ENCODE data around the gene NEURL4.
"Not testable (repeated sequence)": the region's sequence is repeated elsewhere in the genome, so short reads cannot be mapped to it uniquely, and the experiment has no call there.

The NEURL4 gene

DNA sequence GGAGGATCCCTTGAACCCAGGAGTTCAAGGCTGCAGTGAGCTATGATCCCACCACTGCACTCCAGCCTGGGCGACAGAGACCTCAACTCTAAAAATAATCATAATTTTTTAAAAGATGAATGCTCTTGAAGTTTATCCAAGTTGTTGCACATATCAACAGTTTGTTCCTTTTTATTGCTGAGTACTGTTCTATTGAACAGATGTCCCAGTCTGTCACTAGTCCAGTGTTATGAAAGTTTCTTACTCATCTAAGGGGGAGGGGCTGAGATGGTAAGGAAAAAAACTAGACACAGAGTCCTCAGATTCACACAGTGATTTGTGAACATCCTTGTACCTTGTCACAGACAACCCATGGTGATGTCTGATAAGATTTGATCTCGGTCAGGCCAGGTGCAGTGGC lies 11.0 kb upstream of the NEURL4 start:
- Histone ChIP-seq H3K27ac (replicated peaks) (no peak overlapping the region), H3K4me3 (replicated peaks; ENCODE audit: insufficient read depth, low read length) (no peak overlapping the region), H3K27me3 (ENCODE audit: insufficient read depth, poor library complexity, severe bottlenecking) (no peaks in the 10 kb centered on the region)
- no peak for TF ChIP-seq GABPA (IDR thresholded peaks at IDR 0.05; ENCODE audit: low read depth)
- TF ChIP-seq SPI1 (IDR thresholded peaks at IDR 0.05; ENCODE audit: borderline replicate concordance, low read depth) = no peak
- TF ChIP-seq, protein P1, sequence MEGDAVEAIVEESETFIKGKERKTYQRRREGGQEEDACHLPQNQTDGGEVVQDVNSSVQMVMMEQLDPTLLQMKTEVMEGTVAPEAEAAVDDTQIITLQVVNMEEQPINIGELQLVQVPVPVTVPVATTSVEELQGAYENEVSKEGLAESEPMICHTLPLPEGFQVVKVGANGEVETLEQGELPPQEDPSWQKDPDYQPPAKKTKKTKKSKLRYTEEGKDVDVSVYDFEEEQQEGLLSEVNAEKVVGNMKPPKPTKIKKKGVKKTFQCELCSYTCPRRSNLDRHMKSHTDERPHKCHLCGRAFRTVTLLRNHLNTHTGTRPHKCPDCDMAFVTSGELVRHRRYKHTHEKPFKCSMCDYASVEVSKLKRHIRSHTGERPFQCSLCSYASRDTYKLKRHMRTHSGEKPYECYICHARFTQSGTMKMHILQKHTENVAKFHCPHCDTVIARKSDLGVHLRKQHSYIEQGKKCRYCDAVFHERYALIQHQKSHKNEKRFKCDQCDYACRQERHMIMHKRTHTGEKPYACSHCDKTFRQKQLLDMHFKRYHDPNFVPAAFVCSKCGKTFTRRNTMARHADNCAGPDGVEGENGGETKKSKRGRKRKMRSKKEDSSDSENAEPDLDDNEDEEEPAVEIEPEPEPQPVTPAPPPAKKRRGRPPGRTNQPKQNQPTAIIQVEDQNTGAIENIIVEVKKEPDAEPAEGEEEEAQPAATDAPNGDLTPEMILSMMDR (IDR thresholded peaks at IDR 0.05; ENCODE audit: insufficient read depth, low read length) = no peak
- TF ChIP-seq POLR2AphosphoS5 (IDR thresholded peaks at IDR 0.05; ENCODE audit: low read depth) = no peak
- TF ChIP-seq, protein P2, sequence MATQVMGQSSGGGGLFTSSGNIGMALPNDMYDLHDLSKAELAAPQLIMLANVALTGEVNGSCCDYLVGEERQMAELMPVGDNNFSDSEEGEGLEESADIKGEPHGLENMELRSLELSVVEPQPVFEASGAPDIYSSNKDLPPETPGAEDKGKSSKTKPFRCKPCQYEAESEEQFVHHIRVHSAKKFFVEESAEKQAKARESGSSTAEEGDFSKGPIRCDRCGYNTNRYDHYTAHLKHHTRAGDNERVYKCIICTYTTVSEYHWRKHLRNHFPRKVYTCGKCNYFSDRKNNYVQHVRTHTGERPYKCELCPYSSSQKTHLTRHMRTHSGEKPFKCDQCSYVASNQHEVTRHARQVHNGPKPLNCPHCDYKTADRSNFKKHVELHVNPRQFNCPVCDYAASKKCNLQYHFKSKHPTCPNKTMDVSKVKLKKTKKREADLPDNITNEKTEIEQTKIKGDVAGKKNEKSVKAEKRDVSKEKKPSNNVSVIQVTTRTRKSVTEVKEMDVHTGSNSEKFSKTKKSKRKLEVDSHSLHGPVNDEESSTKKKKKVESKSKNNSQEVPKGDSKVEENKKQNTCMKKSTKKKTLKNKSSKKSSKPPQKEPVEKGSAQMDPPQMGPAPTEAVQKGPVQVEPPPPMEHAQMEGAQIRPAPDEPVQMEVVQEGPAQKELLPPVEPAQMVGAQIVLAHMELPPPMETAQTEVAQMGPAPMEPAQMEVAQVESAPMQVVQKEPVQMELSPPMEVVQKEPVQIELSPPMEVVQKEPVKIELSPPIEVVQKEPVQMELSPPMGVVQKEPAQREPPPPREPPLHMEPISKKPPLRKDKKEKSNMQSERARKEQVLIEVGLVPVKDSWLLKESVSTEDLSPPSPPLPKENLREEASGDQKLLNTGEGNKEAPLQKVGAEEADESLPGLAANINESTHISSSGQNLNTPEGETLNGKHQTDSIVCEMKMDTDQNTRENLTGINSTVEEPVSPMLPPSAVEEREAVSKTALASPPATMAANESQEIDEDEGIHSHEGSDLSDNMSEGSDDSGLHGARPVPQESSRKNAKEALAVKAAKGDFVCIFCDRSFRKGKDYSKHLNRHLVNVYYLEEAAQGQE (IDR thresholded peaks at IDR 0.05; ENCODE audit: insufficient replicate concordance, low read depth) = no peak
- DNase-seq (ENCODE audit: low read depth in 1 of 2, low spot score in 1 of 2) = no peak

DNA sequence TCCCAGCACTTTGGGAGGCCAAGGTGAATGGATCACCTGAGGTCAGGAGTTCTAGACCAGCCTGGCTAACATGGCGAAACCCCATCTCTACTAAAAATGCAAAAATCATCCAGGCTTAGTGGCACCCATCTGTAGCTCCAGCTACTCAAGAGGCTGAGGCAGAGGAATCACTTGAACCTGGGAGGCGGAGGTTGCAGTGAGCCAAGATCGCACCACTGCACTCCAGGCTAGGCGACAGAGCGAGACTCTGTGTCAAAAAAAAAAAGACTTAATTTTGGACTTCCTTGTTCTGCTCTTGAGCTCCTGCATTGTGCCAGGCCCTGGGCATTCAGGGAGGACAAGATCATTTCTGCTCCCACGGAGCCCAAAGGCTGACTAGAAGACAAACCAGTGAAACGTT lies 8.5 kb upstream of the NEURL4 start:
- Histone ChIP-seq H3K27ac (replicated peaks) (peak overlapping the region; percentile 92), H3K4me3 (replicated peaks; ENCODE audit: insufficient read depth, low read length) (peak overlapping the region; percentile 64)
- not testable (repeated sequence) for H3K27me3 ChIP-seq (ENCODE audit: insufficient read depth, poor library complexity, severe bottlenecking); DNase-seq (ENCODE audit: low read depth in 1 of 2, low spot score in 1 of 2)
- peak; percentile 18; the same call in 1 of the 2 replicates for TF ChIP-seq SPI1 (IDR thresholded peaks at IDR 0.05; ENCODE audit: borderline replicate concordance, low read depth)

DNA sequence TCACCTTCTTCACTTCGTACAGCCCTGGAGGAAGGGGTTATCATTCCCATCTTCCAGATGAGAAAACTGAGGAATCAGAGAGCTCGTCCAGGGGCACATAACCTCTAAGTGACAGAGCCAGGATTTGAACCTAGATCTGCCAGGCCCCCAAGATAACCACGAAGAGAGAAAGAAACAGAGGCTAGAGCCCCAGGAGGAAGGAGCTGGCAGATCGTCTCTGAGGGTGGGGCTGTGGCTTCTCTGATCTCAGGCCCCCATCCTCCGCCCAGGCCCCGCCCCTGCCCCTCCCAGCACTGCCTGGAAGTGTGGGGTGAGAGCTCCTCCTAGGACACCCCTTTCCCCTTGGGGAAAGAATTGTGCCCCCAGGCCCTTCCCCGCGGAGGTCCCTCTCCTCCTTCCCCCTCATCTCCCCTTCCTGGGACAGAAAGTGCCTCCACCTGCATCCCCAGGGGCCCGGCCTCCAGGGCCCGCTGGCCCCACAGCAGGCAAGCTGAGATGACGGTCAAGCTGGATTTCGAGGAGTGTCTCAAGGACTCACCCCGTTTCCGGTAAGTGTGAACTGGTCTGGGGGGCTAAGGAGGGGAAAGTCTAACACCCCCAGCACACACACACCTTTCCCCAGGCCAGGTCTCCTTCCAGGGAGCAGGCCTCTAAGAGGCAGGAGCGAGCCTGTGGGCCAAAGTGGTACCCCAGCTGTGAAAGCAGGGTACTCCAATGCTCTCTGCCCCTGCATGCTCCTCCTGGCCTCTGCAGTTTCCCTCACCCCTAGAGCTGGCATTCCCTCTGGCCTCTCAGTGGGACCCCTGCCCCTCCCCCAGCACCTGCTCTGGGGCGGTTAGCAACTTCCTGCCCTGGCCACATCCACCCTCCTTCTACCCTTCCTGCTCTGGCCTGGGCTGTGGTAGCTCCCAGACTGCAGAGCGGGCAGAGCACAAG lies 7.4 kb upstream of the NEURL4 start, which contains the start of gene ACAP1:
TSS of gene ACAP1 (plus strand) at position 290 of the 936 bp plus-strand sequence. CDS start at position 496, 206 bp downstream.
- H3K27ac ChIP-seq (replicated peaks) = peak within 1 kb of the TSS; percentile 92
- no peaks in the 10 kb centered on the region for H3K27me3 ChIP-seq (ENCODE audit: insufficient read depth, poor library complexity, severe bottlenecking)
- peak; percentile 40 to 80 for DNase-seq (ENCODE audit: low read depth in 1 of 2, low spot score in 1 of 2)
- peak within 1 kb of the TSS; percentile 64 for H3K4me3 ChIP-seq (replicated peaks; ENCODE audit: insufficient read depth, low read length)
- TF ChIP-seq POLR2AphosphoS5 (IDR thresholded peaks at IDR 0.05; ENCODE audit: low read depth) = no peak

DNA sequence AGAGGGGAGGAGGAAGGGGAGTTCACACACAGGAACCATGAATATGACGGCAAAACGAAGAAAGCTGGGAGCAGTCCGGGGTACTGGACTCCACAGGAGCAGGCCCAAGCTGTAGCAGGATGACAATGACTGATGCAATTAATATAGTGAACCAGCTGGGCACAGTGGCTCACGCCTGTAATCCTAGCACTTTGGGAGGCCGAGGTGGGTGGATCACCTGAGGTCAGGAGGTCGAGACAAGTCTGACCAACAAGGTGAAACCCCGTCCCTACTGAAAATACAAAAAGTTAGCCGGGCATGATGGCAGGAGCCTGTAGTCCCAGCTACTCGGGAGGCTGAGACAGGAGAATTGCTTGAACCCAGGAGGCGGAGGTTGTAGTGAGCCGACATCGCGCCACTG lies 6.6 kb upstream of the NEURL4 start:
- H3K27ac ChIP-seq (replicated peaks); DNase-seq (ENCODE audit: low read depth in 1 of 2, low spot score in 1 of 2); H3K27me3 ChIP-seq (ENCODE audit: insufficient read depth, poor library complexity, severe bottlenecking): not testable (repeated sequence)
- H3K4me3 ChIP-seq (replicated peaks; ENCODE audit: insufficient read depth, low read length) = peak overlapping the region; percentile 64; the same call in 1 of the 2 replicates

DNA sequence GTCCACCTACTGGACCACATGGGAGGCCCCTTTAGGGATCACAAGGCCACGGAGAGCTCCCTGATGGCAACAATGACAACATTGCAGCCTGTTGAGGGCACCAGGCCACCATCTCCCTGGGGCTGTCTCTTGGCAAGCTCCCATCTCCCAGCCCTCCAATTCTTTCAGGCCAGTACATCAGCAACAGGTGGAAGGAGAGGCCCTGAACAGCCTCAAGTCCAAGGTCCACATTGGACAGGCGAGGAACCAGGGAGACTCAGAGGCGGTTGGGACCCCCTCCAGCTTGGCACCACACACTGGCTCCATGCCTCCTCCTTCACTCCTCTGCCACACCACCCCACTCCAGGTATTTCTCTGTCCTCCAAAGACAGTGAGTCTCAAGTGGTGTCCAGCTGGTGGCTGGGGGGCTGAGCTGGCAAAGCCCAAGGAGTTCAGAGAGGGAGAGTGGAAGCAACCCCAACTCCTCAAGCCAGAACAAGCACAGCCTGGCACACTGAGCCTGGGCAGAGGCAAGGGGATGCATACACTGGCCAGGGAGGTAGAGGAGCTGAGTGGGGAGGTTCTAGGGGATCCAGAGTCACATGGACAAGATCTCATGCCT lies 5.9 kb upstream of the NEURL4 start:
- TF ChIP-seq SPI1 (IDR thresholded peaks at IDR 0.05; ENCODE audit: borderline replicate concordance, low read depth) (no peak), POLR2AphosphoS5 (IDR thresholded peaks at IDR 0.05; ENCODE audit: low read depth) (no peak)
- Histone ChIP-seq H3K27ac (replicated peaks) (no peak overlapping the region), H3K4me3 (replicated peaks; ENCODE audit: insufficient read depth, low read length) (no peak overlapping the region), H3K27me3 (ENCODE audit: insufficient read depth, poor library complexity, severe bottlenecking) (no peaks in the 10 kb centered on the region)
- DNase-seq (ENCODE audit: low read depth in 1 of 2, low spot score in 1 of 2) = no peak

DNA sequence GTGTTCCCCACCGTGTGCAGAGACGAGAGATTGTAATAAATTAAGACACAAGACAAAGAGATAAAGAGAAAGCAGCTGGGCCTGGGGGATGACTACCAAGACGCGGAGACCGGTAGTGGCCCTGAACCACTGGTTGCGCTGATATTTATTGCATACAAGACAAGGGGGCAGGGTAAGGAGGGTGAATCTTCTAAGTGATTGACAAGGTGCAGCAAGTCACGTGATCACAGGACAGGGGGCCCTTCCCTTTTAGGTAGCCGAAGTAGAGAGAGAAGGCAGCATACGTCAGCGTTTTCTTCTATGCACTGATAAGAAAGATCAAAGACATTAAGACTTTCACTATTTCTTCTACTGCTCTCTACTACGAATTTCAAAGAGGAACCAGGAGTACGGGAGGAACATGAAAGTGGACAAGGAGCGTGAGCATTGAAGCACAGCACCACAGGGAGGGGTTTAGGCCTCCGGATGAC lies 3.5 kb upstream of the NEURL4 start:
- H3K27me3 ChIP-seq (ENCODE audit: insufficient read depth, poor library complexity, severe bottlenecking); DNase-seq (ENCODE audit: low read depth in 1 of 2, low spot score in 1 of 2); H3K4me3 ChIP-seq (replicated peaks; ENCODE audit: insufficient read depth, low read length); H3K27ac ChIP-seq (replicated peaks): not testable (repeated sequence)

DNA sequence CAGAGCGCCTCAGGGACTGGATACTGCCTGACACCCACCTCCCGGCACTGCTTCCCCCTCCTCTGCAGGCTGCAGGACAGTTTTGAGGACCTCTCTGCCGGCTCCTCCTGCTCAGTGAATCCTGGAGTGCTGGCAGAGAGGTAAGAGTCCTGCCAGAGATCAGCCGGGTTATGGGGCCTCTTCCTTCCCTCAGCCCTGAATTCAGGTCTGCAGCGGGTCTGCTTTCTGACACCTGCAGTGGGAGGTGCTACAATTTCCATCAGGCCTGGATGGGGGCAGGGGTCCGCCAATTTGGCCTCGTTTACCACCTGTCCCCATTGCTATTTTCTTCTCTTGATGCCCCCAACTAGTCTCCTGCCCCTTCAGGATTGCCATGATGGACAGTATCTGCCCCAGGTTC lies 3.0 kb upstream of the NEURL4 start:
- no peak overlapping the region for H3K4me3 ChIP-seq (replicated peaks; ENCODE audit: insufficient read depth, low read length)
- no peak overlapping the region for H3K27ac ChIP-seq (replicated peaks)
- TF ChIP-seq GABPA (IDR thresholded peaks at IDR 0.05; ENCODE audit: low read depth) (no peak), SPI1 (IDR thresholded peaks at IDR 0.05; ENCODE audit: borderline replicate concordance, low read depth) (no peak), POLR2AphosphoS5 (IDR thresholded peaks at IDR 0.05; ENCODE audit: low read depth) (no peak)
- TF ChIP-seq, protein P2 (IDR thresholded peaks at IDR 0.05; ENCODE audit: insufficient replicate concordance, low read depth) = no peak
- TF ChIP-seq, protein P1 (IDR thresholded peaks at IDR 0.05; ENCODE audit: insufficient read depth, low read length) = no peak
- H3K27me3 ChIP-seq (ENCODE audit: insufficient read depth, poor library complexity, severe bottlenecking) = no peaks in the 10 kb centered on the region
- DNase-seq (ENCODE audit: low read depth in 1 of 2, low spot score in 1 of 2) = no peak

All from HL-60 (cell line).